KOPT-K1 (cell line): ENCODE results near the gene FOSL2.
"Not testable (repeated sequence)": the region's sequence is repeated elsewhere in the genome, so short reads cannot be mapped to it uniquely, and the experiment has no call there.

Source experiments
- H3K27ac ChIP-seq: fragments of 200-600 bp; sonication (generic); 2 replicates; pipeline ENCODE4 v1.5.1; 2016; ENCODE audit warnings: antibody characterized with exemption, mild to moderate bottlenecking, low read depth, low read length; ENCODE audit not compliant: poor library complexity, severe bottlenecking
- H3K36me3 ChIP-seq: fragments of 200-600 bp; sonication (generic); 2 replicates; pipeline ENCODE4 v1.5.1; 2017; ENCODE audit warnings: antibody characterized with exemption, mild to moderate bottlenecking, low read length, moderate library complexity; ENCODE audit not compliant: insufficient read depth
- H3K9me3 ChIP-seq: fragments of 200-600 bp; sonication (generic); 2 replicates; pipeline ENCODE4 v1.5.1; 2017; ENCODE audit warnings: antibody characterized with exemption, low read length, mild to moderate bottlenecking; ENCODE audit not compliant: insufficient read depth, poor library complexity, severe bottlenecking

Gene FOSL2

DNA sequence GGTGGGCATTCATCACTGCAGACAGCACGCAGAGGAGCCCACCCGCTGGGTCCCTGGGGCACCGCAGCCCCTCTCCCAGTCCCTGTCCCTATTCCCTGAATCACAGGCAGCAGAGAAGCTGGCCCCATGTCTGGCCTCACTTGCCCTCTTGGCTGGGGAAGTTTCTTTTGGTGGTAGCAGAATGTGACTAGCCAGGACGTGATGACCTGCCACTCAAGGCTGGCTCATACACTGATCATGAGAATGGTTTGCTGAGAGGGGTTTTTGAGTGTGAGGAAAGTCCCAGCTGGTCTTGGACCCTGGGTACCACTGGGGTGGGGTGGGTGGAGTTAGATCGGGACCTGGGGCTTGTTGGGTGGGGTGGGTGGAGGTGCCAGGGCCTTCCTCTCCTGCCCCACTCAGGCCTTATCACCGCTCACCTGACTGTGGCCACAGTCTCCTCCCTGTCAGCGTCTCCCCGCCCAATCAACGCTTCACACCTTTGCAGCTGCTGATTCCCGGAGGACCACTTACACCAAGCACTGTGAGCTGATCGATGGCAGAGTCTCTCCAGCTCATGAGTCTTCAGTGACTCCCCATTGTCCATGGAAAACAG is 28.9 kb upstream of the FOSL2 start:
- Histone ChIP-seq H3K36me3 (no peaks in the 10 kb centered on the region), H3K27ac (no peak overlapping the region), H3K9me3 (no peaks in the 10 kb centered on the region)

DNA sequence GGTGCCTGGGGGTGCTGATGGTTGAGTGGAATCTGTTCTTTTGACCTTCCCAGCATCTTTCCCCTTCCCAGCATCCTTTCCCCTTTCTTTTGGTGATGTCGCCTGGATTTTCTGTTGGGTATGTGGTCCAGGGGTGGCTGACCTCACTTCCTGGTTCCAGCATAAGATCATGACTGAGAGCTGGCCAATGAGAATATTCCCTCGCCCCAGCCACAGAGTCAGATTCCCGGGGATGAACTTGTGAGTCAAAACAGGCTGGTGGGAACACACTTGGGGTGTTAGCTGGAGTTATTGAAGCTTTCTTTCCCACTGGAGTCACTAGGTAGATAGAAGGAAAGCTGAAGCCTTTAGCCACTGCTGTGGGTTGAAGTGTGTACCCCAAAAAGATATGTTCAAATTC is 28.0 kb upstream of the FOSL2 start:
- H3K36me3 ChIP-seq: no peaks in the 10 kb centered on the region
- no peaks in the 10 kb centered on the region for H3K9me3 ChIP-seq
- H3K27ac ChIP-seq: no peak overlapping the region

DNA sequence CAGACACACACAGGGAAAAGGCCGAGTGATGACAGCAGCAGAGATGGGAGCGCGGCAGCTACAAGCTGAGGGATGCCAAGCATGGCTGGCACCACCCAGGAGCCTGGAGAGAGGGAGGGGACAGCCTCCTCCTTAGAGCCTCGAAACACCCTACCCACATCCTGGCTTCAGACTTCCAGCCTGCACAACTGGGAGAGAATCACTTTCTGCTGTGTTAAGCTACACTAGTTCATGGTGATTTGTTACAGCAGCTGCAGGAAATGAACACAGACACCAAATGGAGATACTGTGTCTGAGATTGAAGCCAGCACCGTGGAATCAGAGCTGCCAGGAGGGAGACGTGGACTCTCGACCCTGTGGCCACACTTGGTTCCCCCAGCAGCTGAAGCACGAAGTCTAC is 27.5 kb upstream of the FOSL2 start:
- H3K27ac ChIP-seq: no peak overlapping the region

DNA sequence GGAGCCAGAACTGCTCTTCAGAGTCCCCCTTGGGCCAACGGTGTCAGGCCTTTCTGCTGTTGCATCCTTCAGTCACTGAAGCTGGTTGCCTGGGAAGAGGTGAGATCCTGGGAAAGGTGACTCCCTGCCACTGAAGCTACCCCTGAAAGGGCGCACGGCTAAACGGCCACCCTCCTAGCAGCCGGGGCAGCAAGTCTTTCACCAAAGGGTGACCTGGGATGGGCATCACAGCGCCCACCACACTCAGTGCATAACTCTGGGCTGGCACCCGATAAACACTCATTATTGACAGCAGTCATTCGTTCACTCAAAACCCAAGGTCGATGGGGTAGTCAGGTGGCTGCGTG is 26.5 kb upstream of the FOSL2 start:
- Histone ChIP-seq H3K36me3 (no peaks in the 10 kb centered on the region), H3K9me3 (no peaks in the 10 kb centered on the region), H3K27ac (peak overlapping the region; percentile 40)

More for the DNA sequence above, 27.5 kb upstream of the FOSL2 start:
- no peaks in the 10 kb centered on the region for H3K9me3 ChIP-seq
- H3K36me3 ChIP-seq: no peaks in the 10 kb centered on the region

DNA sequence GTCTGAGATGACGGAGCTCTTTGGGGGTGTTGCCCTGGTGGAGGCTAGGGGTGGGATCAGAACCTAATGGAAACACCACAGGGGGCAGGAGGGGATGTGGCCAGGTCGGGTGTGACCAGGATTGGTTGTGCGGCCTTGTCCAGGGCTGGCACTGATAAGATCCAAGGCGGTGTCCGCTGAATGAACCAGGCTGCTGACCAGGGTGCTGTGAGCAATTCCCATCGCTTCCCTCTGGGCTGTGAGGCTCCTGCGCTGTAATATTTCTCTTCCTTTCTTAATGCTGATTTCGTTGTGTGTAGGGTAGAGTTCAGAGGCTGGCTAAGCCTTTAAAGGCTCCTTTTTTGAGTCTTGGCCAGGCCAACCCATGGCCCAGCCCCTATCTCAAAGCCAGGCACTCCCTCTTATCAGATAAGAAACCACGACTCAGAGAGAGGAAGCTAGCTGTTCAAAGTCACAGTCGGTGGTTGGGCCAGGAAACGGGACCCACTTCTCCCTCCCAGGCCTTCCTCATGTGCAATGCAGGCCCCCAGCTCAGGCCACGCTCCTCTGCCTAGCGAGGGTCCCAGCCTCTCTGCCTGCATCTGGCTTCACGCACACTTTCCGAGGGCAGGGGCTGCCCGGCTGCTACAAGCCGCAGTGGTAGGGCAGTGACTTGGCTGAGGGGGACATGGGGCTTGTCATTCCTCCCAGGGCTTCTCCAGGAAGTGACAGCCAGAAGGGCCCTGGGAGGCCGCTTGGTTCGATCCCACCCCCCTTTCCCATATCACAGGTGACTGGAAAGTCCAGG is 26.0 kb upstream of the FOSL2 start:
- Histone ChIP-seq H3K36me3 (no peaks in the 10 kb centered on the region), H3K27ac (peak overlapping the region; percentile 40), H3K9me3 (no peaks in the 10 kb centered on the region)

DNA sequence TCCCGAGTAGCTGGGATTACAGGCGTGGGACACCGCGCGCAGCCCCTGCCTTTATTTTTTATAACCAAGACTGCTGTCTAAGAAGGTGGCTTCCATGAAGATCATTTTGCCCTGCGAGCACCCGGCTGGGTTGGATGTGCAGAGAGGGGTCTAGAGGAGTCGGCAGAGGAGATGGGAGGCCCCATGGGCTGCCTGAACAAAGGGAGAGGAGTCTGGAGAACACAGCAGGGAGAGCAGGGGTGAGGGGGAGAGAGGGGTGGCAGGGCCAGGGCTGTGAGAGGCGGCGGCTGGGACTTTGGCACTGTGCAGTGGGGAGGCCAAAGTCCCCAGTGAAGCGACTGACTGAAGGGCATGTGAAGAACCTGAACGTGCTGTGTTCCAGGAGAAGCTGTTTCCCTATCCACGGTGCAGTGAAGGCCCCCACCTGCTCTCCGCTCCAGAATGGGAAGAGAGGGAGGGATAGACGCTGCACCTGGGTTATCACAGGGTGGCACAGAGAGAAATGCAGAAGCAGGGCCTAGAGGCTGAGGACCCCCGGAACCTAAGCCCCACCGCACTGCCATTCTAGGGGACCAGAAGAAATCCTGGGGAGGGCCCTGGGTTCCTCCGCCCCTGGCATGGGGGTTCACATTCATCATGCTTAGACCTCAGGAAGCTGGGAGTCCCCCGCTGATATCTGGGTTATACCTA is 24.8 kb upstream of the FOSL2 start:
- no peaks in the 10 kb centered on the region for H3K36me3 ChIP-seq
- no peaks in the 10 kb centered on the region for H3K9me3 ChIP-seq
- no peak overlapping the region for H3K27ac ChIP-seq

DNA sequence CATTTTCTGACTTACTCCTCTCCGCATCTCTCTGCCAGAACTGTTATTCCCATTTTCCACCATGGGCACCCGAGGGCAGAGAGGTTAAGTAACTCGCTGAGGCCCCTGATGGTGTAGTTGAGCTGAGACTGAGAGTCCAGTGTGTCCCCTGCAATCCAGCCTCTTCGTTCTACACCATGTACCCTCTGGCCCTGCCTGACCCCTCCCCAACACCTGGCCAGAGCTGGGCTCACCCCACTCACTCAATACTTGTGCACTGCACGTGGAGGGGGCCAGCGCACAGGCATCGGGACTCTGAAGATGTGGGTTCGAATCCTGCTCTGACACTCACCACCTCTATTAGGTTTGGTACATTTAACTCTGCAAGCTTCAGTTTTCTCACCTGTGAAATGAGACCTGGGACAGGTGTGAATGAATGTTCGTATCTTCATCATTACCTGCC is 24.3 kb upstream of the FOSL2 start:
- Histone ChIP-seq H3K9me3 (no peaks in the 10 kb centered on the region), H3K27ac (no peak overlapping the region), H3K36me3 (no peaks in the 10 kb centered on the region)

DNA sequence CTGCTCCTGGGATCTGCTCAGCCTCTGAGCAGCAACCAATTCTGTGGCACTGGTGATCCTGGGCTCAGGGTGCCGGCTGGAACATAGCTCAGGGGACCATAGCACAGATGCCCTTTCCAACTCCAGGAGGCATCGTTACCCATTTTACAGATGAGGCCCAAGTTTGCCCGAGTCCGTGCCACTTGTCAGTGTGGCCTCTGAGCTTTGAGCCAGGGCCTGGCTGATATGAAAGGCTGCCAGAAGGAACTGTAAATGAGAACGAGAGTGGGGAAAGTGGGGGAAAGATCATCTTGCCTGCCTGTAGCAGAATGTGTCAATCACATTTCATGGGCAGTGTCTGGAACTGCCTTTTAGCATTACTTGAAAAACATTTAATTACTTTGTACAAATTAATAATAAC is 23.3 kb upstream of the FOSL2 start:
- Histone ChIP-seq H3K27ac (no peak overlapping the region), H3K9me3 (no peaks in the 10 kb centered on the region)

DNA sequence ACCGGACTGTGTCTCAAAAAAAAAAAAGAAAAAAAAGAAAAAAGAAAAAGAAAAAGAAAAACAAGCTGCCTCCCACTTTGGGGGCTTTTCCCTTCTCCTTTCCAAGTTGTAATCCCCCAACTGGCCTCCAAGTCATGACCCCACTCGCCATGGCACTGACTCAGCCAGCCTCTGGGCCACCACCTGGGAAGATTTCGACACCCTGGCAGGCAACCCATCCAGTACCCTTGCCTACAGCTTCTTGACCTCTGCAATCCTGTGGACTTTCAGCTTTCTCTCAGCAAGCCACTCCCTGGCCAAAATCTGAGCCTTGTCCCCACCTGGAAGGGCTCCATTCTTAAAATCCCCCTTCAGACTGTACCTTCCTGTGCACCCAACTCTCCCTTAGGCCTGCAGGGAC is 22.3 kb upstream of the FOSL2 start:
- Histone ChIP-seq H3K36me3 (no peaks in the 10 kb centered on the region), H3K27ac (no peak overlapping the region), H3K9me3 (no peaks in the 10 kb centered on the region)

More for the DNA sequence above, 23.3 kb upstream of the FOSL2 start:
- no peaks in the 10 kb centered on the region for H3K36me3 ChIP-seq

DNA sequence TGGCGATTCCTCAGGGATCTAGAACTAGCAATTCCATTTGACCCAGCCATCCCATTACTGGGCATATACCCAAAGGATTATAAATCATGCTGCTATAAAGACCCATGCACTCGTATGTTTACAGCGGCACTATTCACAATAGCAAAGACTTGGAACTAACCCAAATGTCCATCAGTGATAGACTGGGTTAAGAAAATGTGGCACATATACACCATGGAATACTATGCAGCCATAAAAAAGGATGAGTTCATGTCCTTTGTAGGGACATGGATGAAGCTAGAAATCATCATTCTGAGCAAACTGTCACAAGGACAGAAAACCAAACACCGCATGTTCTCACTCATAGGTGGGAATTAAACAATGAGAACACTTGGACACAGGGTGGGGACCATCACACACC is 20.9 kb upstream of the FOSL2 start:
- H3K36me3 ChIP-seq, H3K9me3 ChIP-seq, H3K27ac ChIP-seq: not testable (repeated sequence)

DNA sequence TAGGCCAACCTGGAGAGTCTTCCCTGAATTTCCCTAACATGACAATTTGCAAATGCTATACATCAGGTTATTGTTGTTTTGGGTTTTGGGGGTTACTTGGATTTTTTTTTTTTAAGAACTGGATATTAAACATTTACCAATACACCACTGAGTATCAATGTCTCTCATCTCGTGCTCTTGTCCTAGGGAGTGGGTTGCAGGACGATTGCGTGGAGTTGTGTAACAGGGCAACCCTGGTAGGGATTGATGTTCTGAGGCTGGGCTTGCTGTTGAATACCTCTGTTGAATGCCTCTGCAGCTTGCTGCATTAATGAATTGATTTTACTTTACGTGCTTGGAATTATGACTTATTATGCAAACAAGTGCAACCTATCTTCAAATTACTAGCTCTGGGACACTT is 18.8 kb upstream of the FOSL2 start:
- no peaks in the 10 kb centered on the region for H3K9me3 ChIP-seq
- H3K36me3 ChIP-seq: no peaks in the 10 kb centered on the region
- no peak overlapping the region for H3K27ac ChIP-seq

DNA sequence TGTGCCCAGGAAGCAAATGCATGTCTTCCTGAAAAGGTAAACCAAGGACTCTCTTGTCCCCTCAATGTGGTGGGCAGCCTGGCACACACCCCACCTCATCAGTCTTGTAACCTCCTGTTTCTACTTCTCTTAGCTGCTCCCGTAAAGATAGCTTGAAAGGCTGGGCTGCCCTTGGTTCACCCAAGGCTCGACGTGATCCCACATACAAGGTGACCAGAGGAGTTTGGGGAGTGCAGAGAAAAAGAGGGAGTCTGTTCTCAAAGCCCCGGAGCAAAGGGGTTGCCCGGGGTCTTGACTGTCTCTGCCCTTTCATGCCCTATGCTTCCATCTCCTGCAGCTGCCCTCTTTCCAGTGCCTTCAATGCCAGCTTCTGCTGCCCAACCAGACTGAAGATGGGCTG is 18.3 kb upstream of the FOSL2 start:
- Histone ChIP-seq H3K27ac (no peak overlapping the region), H3K36me3 (no peaks in the 10 kb centered on the region), H3K9me3 (no peaks in the 10 kb centered on the region)

DNA sequence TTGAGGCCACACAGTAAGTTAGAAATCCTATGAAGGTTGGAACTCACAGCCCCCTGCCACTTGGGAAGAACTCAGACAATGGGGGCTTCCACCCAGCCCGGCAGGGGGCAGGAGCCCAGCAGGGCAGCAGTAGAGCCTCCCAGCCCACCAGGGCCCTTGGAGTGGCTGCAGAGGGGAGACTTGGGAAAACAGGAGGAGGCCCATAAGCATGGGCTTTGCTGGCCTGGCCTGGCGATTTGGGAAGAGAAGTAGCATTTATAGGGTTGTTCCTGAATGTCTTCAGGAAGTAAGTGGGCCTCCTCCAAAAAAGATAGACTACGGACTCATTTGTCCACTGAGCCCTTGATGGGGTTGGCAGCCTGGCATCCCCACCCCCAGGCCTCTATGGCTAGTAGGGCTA is 17.4 kb upstream of the FOSL2 start:
- Histone ChIP-seq H3K36me3 (no peaks in the 10 kb centered on the region), H3K9me3 (no peaks in the 10 kb centered on the region), H3K27ac (no peak overlapping the region)

DNA sequence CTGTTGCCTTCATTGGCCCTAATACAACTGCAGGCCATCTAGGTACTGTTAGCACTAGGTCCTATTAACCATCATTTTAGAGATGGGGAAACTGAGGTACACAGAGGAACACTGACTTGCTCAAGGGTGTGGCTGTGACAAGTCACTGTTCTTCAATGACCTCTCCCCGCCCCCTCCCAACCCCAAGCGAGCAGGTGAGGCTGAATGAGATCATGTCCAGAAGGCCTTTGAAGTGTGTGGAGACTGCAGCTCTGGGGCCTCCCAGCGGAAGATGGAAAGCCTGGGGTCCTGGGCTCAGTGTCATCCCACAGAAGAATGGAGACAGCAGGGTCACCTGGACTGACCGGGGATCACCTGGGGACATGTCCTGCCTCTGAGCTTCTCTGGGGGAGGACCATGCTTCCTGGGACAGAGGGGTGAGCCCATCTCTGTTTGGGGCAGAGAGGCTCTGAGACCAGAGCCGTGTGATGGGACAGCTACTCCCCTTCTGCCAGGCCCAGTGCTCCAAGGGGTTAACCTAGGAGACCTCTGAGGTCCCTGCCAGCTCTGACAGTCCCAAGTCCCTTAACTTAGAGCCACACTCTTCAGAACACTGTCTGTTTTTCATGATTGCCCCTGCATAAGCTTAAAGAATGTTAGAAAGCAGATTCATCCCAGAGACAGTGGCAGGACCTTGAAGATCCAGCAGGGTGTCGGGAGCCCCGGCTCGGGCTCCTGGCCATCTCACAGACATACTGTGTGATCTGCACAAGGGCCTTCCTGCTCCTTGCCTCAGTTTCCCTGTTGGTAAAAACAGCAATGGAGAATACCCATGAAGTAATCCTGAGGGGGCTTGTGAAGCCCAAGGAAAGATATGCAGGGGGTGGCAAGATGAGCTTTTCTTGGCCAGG is 16.7 kb upstream of the FOSL2 start:
- no peaks in the 10 kb centered on the region for H3K9me3 ChIP-seq
- no peak overlapping the region for H3K27ac ChIP-seq
- H3K36me3 ChIP-seq: no peaks in the 10 kb centered on the region
